Upper lobe of right lung (tissue), 1 donor: Measurements from ENCODE around the gene ULBP3. TPM values are rescaled to one million over a fixed set of nuclear protein-coding genes. Genes with fewer than 3 reads are reported as not detected.

Experiments used
- ATAC-seq: fragments of 200-7000 bp; cut with Tn5 transposase; one replicate; pipeline ENCODE4 v1.9.1; 2020; ENCODE audit warnings: mild to moderate bottlenecking, moderate library complexity
- DNase-seq: peaks from one replicate; pipeline ENCODE4 v3.0.0-alpha.2; 2020
- H3K27ac ChIP-seq: fragments of 200-600 bp; one replicate; pipeline ENCODE4 v1.8.0; 2022
- H3K27me3 ChIP-seq: fragments of 200-600 bp; one replicate; pipeline ENCODE4 v1.8.0; 2022; ENCODE audit warnings: mild to moderate bottlenecking
- H3K36me3 ChIP-seq: fragments of 200-600 bp; one replicate; pipeline ENCODE4 v1.8.0; 2022
- H3K4me1 ChIP-seq: fragments of 200-600 bp; one replicate; pipeline ENCODE4 v1.8.0; 2022
- H3K4me3 ChIP-seq: fragments of 200-600 bp; one replicate; pipeline ENCODE4 v1.8.0; 2022; ENCODE audit warnings: mild to moderate bottlenecking
- H3K9me3 ChIP-seq: fragments of 200-600 bp; one replicate; pipeline ENCODE4 v1.8.0; 2022
- CTCF ChIP-seq: fragments of 200-600 bp; IDR thresholded peaks from one replicate; pipeline ENCODE4 v1.8.0; 2022; ENCODE audit warnings: antibody characterized with exemption
- intact Hi-C: fragments of 100-400 bp; cut with DNase I; formaldehyde crosslinking; loops from one replicate; pipeline ENCODE4 v1.11.0; 2022
- total RNA-seq: library from RNA; stranded (reverse); fragmentation: NEBNext Ultra II Directional; extraction: Animal tissue kit (Norgen Biotek cat#: 25700); gene quantifications from one replicate; pipeline ENCODE4 v1.2.1, GENCODE V29; 2021
- donor health status: DM: no; HTN: yes; CAD: no; lungs with severe emphysema.

The ULBP3 gene
- total RNA-seq, 1 donor from 2014 or later = 3.8 TPM

GRCh38 chr6:150038202-150039062 is 30.5 kb downstream of the ULBP3 start:
- Histone ChIP-seq H3K4me1 (peaks cover 11% of the 10 kb centered on the region), H3K4me3 (no peak overlapping the region), H3K27ac (no peak overlapping the region), H3K36me3 (no peaks in the 10 kb centered on the region), H3K27me3 (peaks cover 62% of the 10 kb centered on the region), H3K9me3 (no peaks in the 10 kb centered on the region)
- DNase-seq (no peak), ATAC-seq (peak; percentile 47)
- intact Hi-C loops = no loop called here
- TF ChIP-seq CTCF = no peak

GRCh38 chr6:150037526-150038201 is 31.3 kb downstream of the ULBP3 start:
- peaks cover 11% of the 10 kb centered on the region for H3K4me1 ChIP-seq
- DNase-seq (no peak), ATAC-seq (peak; percentile 7)
- no peak overlapping the region for H3K27ac ChIP-seq
- no peaks in the 10 kb centered on the region for H3K36me3 ChIP-seq
- intact Hi-C loops = no loop called here
- H3K9me3 ChIP-seq = no peaks in the 10 kb centered on the region
- peak overlapping the region; percentile 14 for H3K4me3 ChIP-seq
- H3K27me3 ChIP-seq = peaks cover 62% of the 10 kb centered on the region
- TF ChIP-seq CTCF = no peak

DNA sequence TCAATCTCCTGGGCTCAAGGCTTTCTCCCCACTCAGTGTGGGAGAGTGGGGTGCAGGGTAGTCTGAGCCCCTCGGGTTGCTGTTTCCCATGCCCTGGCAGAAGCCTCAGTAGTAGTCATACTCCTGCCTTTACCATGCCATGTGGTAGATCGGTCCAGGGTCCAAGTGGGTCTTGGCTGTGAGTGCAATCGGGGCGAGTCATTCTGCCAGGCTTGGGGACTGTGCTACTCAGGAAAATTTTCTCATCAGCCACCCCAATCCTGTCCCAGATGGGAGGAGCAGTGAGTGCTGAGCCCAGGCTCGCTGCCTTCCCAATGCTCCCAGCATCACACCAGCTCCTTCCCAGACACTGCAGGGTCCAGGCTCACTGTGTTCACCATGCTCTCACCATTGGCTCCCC is 32.8 kb downstream of the ULBP3 start:
- Histone ChIP-seq H3K9me3 (no peaks in the 10 kb centered on the region), H3K36me3 (no peaks in the 10 kb centered on the region), H3K27me3 (peaks cover 58% of the 10 kb centered on the region), H3K4me1 (peaks cover 11% of the 10 kb centered on the region), H3K27ac (no peak overlapping the region), H3K4me3 (no peak overlapping the region)
- no peak for DNase-seq
- intact Hi-C loops = no loop called here
- no peak for TF ChIP-seq CTCF
- no peak for ATAC-seq

DNA sequence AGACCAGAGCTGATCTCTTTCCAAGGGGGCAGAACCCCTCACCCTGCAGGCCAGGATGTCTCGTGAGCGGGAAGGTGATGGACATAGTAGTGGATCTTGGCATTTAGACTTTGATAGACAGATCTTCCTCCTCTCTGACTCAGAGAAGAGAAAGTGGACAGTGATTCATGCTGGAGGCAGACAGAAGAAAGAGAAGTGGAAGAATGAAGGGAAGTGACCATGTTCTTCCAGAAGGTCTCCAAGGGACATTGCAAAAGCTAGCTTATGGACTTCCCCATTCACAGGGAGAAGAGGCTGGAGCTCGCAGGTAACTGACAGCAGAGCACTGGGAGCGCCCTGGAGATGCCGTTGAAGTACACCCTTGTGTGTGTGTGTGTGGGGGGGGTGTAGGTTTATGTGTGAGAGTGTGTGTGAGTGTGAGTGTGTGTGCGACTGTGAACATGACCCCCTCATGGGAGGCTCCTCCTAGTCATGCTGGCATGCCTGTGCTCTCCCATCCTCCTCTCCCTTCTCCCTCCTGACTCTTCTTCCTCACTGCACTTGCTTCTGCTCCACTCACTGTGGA is 35.6 kb downstream of the ULBP3 start:
- TF ChIP-seq CTCF = no peak
- intact Hi-C loops = no loop called here
- Histone ChIP-seq H3K4me1 (peaks cover 11% of the 10 kb centered on the region), H3K27me3 (peaks cover 32% of the 10 kb centered on the region), H3K4me3 (no peak overlapping the region), H3K27ac (no peak overlapping the region), H3K36me3 (no peaks in the 10 kb centered on the region), H3K9me3 (no peaks in the 10 kb centered on the region)
- DNase-seq (no peak), ATAC-seq (peak; percentile 74)

DNA sequence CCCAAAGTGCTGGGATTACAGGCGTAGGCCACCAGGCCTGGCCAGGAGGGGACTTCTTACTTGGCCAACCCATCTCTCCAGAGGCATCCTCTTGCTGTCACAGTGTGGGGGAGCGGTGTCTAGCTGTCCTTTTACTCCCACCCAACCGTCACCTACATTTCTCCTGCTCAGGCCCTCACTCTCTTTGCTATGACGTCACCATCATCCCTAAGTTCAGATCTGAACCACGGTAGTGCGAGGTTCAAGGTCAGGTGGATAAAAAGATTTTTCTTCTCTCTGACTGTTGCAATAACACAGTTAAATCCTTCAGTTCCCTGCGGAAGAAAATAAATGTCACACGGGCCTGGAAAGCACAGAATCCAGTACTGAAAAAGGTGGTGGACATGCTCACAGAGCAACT is 36.3 kb downstream of the ULBP3 start:
- H3K4me1 ChIP-seq = peaks cover 5% of the 10 kb centered on the region
- no peak overlapping the region for H3K27ac ChIP-seq
- intact Hi-C loops = no loop called here
- H3K27me3 ChIP-seq = peaks cover 28% of the 10 kb centered on the region
- no peak for DNase-seq
- no peaks in the 10 kb centered on the region for H3K36me3 ChIP-seq
- ATAC-seq = no peak
- no peak for TF ChIP-seq CTCF
- no peaks in the 10 kb centered on the region for H3K9me3 ChIP-seq
- no peak overlapping the region for H3K4me3 ChIP-seq
